C4-2B (cell line): ENCODE measurements around the gene NDUFB7.

Experiments used
- CTCF ChIP-seq: fragments of 450-650 bp; conservative IDR thresholded peaks from 2 replicates; pipeline ENCODE4 v1.5.1; 2017; ENCODE audit warnings: mild to moderate bottlenecking
- ZFX ChIP-seq: fragments of 450-650 bp; IDR thresholded peaks from 2 replicates; pipeline ENCODE4 v1.6.1; 2017

- TF ChIP-seq CTCF (no peak), ZFX (no peak)
Measured at GRCh38 chr19:14566712-14567077, 5.2 kb downstream of the NDUFB7 start.
